ENCODE data around the gene ABCC1. TPM values are rescaled to one million over a fixed set of nuclear protein-coding genes. Genes with fewer than 3 reads are reported as not detected.

Gene ABCC1
- total and polyA plus RNA-seq, 2 of the 4 experiments (the other 2 are of a cell fraction), result 39.4 to 66.0 TPM

- peaks cover 37% of the 10 kb centered on the region for H3K36me3 ChIP-seq (ENCODE audit: control insufficient read depth, insufficient read depth, low read length)
- peak overlapping the region; percentile 11 for H3K14ac ChIP-seq (replicated peaks; ENCODE audit: low read depth, low read length)
- peak overlapping the region; percentile 99 for H2BK120ac ChIP-seq (ENCODE audit: low read depth, low read length)
- peak overlapping the region; percentile 45 for H3K56ac ChIP-seq (ENCODE audit: extremely low read depth, insufficient read depth, low read length)
- no peak overlapping the region for H3K4me2 ChIP-seq (ENCODE audit: low read depth, low read length)
- peaks cover 10 to 82% of the 10 kb centered on the region in 2 experiments; a peak in 3 of 4 replicates for H3K79me1 ChIP-seq (ENCODE audit: low read depth in 1 of 2, low read length in 2 of 2)
- H3K23ac ChIP-seq (ENCODE audit: low read depth, low read length), result peak overlapping the region; percentile 40
- H4K91ac ChIP-seq (ENCODE audit: insufficient read depth, low read depth, low read length), result peak overlapping the region; percentile 34
- peak overlapping the region; percentile 20; the same call in 1 of the 2 replicates for H2BK20ac ChIP-seq (ENCODE audit: low read depth, low read length)
- no peak overlapping the region for H2AK9ac ChIP-seq (replicated peaks; ENCODE audit: low read depth, low read length, poor library complexity)
- ATAC-seq (ENCODE audit: low read depth), result peak; percentile 3; the same call in 1 of the 2 replicates
- H3K27ac ChIP-seq (ENCODE audit: insufficient read depth, low read length), result peak overlapping the region; percentile 79
- peaks cover 36% of the 10 kb centered on the region for H3K4me1 ChIP-seq (ENCODE audit: control insufficient read depth, insufficient read depth, low read length)
- peaks cover 32% of the 10 kb centered on the region for H3K9me1 ChIP-seq (ENCODE audit: insufficient read depth, low read length)
- peaks cover 30% of the 10 kb centered on the region for H4K20me1 ChIP-seq (ENCODE audit: insufficient read depth, low read length)
- H4K5ac ChIP-seq (ENCODE audit: low read depth, low read length), result peak overlapping the region; percentile 26
- H3K27me3 ChIP-seq (ENCODE audit: control insufficient read depth, insufficient read depth, low read length), result no peaks in the 10 kb centered on the region
- H3K9ac ChIP-seq (ENCODE audit: low read depth, low read length), result no peak overlapping the region
- 100% methylated on average over 2 of the region's 9 CpGs; no CpG with 5 or more reads in 1 of the 2 experiments for WGBS, 2 experiments (ENCODE audit: extremely low coverage in 2 of 2, insufficient read length in 1 of 2)
- in situ Hi-C loops (cut with MboI; ENCODE audit: low sequenced_read_pairs) (no loop called here), intact Hi-C loops (cut with micrococcal nuclease) (no loop called here), dilution Hi-C loops (cut with HindIII; ENCODE audit: low sequenced_read_pairs, unreplicated experiment) (no loop called here)
- POLR2A ChIA-PET (ENCODE audit: unreplicated experiment), result no interaction called here
- peak; percentile 71 for DNase-seq
- peak overlapping the region; percentile 4 for H3K18ac ChIP-seq (ENCODE audit: low read depth, low read length)
- H4K8ac ChIP-seq (ENCODE audit: low read depth in 2 of 2, low read length in 2 of 2), result peak overlapping the region; percentile 2 to 71; a peak in 3 of 4 replicates
- no TSS peak for BruUV-seq (replicated peaks)
- H3K9me3 ChIP-seq (ENCODE audit: control insufficient read depth, insufficient read depth, low read length), result no peaks in the 10 kb centered on the region
- peak overlapping the region; percentile 74 for H2AK5ac ChIP-seq (ENCODE audit: low read depth, low read length)
- peak overlapping the region; percentile 87 for H3K4ac ChIP-seq (ENCODE audit: low read depth, low read length)
- no peak overlapping the region for H3K4me3 ChIP-seq (ENCODE audit: insufficient read depth, low read depth, low read length)
- H2AFZ ChIP-seq (replicated peaks; ENCODE audit: low read length, poor library complexity), result no peak overlapping the region
- no peak for TF ChIP-seq POLR2A (IDR thresholded peaks at IDR 0.05; ENCODE audit: low read depth, low read length)
- no peak for TF ChIP-seq CHD1 (IDR thresholded peaks at IDR 0.05; ENCODE audit: low read depth, low read length)
- no peak for TF ChIP-seq MAFK (IDR thresholded peaks at IDR 0.05; ENCODE audit: low read depth, low read length)
- TF ChIP-seq ELK1 (IDR thresholded peaks at IDR 0.05; ENCODE audit: borderline replicate concordance, low read depth, low read length), result no peak
- TF ChIP-seq, protein P1, sequence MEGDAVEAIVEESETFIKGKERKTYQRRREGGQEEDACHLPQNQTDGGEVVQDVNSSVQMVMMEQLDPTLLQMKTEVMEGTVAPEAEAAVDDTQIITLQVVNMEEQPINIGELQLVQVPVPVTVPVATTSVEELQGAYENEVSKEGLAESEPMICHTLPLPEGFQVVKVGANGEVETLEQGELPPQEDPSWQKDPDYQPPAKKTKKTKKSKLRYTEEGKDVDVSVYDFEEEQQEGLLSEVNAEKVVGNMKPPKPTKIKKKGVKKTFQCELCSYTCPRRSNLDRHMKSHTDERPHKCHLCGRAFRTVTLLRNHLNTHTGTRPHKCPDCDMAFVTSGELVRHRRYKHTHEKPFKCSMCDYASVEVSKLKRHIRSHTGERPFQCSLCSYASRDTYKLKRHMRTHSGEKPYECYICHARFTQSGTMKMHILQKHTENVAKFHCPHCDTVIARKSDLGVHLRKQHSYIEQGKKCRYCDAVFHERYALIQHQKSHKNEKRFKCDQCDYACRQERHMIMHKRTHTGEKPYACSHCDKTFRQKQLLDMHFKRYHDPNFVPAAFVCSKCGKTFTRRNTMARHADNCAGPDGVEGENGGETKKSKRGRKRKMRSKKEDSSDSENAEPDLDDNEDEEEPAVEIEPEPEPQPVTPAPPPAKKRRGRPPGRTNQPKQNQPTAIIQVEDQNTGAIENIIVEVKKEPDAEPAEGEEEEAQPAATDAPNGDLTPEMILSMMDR (conservative IDR thresholded peaks at IDR 0.05; ENCODE audit: low read depth, low read length), result no peak
- H2BK5ac ChIP-seq (ENCODE audit: low read depth, low read length, poor library complexity, severe bottlenecking), result peak overlapping the region; percentile 63
- peak overlapping the region; percentile 22; the same call in 2 of the 3 replicates for H2BK15ac ChIP-seq (ENCODE audit: low read depth, low read length)
- CTCF ChIA-PET, result interaction anchor here (0.7 kb wide), 1 partner anchor 20 kb away, joined by 3 read pairs; no protein-coding TSS in a partner anchor
These were observed 44.7 kb downstream of the ABCC1 start for GRCh38 chr16:15993946-15994665.

All from IMR-90 (cell line).